ENCODE data around the gene PARD3B. TPM values are rescaled to one million over a fixed set of nuclear protein-coding genes. Genes with fewer than 3 reads are reported as not detected.
A peak's percentile ranks its signal among the peaks of the same experiment; 100 is the strongest.

PARD3B gene
- polyA plus RNA-seq, 4 donors: 35.7 to 40.4 (median 37.9) TPM

DNA sequence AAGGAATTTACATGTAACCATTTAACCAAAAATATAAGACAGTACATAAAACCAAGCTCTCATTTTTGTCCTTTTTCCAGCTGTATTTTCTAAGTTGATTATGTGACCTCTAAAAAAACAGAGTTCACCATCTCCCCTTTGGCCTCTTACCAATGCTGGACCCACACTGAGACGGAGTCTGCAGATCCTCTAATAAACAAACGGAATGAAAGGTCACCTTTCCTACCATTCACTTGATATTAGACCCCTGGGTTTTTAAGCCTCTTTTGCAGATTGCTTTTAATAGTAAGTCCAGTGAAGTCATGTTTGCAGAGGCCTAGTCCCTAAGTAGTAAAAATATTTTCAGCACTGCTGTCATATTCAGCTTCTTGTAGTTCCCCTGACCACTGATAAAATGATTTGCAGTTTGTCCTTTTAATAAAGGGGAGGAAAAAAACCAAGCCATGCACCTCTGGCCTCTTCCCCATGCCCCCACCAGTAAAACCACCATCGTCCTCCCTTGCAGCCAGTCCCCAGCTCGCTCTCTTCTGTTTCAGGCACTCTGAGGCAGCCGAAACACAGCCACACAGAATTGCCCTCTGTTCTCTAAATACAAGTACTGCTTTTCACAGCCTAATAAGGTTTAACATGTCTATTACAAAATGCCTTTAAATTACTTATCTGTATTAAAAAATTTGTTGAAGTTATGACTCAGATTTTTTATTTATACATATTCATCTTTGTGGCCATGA is 427.5 kb downstream of the PARD3B start:
- DNase-seq (ENCODE audit: low read depth in 4 of 4, low spot score in 3 of 4): no peak

DNA sequence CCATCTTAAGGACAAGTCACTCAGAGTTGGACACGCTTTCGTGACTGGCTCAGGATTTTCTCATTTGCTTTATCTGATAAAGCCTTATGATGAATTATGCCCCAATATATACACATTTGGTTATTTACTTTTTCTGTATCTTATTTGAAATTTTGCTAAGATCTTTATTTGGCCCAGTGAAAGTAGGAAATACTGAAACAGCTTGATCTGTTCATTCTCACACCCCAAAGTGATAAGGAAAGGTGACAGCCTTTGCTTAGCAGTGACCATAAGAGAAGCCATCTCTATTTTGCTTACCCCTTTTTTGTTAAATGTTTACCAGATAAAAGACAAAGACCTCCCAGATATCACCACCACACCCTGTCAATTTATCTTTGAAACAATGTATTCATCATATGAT is 428.3 kb downstream of the PARD3B start:
- no peak for DNase-seq (ENCODE audit: low read depth in 4 of 4, low spot score in 3 of 4)

DNA sequence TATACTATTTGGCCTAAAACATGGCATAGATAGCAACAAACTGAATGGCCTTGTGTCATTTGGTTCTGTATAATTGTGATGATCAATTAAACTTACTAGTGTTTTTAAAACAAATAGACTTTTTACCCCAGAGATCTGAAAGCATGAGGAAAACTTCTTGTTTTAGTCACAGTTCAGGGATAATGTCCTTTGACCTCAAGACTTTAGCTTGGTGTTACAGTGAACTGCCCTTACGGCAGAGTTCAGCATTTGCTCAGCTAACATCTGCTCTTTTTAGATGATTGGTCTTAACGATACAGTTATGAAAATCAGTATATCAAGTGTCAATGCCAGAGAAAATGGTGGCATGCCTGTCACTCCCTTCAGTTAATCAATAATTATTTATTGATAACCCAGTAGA is 429.2 kb downstream of the PARD3B start:
- no peak for DNase-seq (ENCODE audit: low read depth in 4 of 4, low spot score in 3 of 4)

DNA sequence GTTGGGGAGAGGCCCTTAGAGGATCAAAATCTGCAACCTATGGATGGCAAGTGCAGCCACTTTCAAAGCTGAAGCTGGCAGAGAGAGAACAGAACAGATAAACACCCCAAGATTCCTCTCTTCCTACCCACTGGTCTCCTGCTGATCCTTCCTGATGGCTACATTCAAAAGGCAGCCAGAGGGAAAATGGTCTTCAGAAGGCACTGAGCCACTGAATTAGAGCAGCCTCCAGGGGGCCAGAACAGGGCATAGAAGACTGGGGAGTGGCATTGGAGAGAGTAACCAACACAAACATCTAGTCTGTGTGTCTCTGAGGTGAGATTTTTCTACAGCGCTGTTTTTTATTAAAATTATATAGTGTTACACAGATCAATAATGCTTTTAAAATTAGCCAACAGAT is 432.6 kb downstream of the PARD3B start:
- no peak for DNase-seq (ENCODE audit: low read depth in 4 of 4, low spot score in 3 of 4)

DNA sequence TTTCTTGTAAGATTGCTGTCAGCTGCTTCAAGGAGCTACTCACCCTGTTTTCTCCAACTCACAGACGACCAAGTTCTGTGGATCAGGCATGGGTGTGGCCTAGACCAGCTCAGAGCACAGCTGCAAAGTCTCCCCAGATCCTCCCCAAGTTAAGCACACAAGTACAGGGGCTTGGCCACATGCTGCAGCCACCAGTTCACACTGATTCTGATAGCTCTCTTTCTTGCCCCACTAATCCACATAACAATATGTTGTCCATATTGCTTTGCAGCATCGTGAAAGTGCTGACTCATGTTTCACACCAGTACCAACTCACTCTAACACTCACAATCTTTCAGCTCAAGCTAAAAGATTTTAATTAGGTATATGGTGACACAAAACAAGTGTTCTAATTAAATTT is 437.0 kb downstream of the PARD3B start:
- DNase-seq (ENCODE audit: low read depth in 4 of 4, low spot score in 3 of 4): no peak

DNA sequence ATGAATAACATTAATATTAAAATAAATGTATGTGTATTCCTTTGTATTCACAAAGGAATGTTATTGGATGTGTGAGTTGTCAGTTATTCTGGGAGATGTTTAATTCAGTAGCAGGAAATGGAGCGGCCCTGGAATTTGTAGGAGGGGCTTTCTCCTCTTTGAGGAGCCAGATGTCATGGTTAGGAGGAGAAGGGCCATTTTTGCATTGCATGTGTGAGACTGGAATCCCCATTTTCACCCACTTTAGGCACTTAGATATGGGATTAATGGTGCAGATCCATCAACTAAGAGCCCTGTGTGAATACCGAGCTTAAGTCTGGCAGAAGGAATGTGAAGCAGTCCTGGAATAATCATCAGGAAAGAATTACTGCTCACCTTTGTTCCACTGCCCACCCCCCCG is 439.2 kb downstream of the PARD3B start:
- peak in 1 of 4 donors; percentile 24 for DNase-seq (ENCODE audit: low read depth in 4 of 4, low spot score in 3 of 4)

DNA sequence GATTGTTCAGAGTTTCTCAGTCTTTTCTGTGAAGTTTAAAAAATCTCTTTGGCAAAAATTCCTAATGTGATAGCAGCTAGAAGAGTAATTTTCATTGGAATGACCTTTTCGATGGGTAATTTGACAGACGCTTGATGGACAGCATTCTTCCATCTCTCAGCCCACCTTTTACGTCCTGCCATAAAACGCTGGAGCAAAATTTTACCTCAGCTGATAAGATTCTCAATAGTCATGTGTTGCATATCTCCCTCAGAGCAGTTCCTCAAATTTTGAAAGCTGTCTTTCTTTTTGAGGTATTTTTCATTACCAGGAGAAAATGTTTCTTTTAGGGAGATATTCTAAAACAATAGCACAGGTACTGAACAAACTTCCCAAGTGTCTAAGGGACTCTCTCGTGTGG is 441.4 kb downstream of the PARD3B start:
- no peak for DNase-seq (ENCODE audit: low read depth in 4 of 4, low spot score in 3 of 4)

DNA sequence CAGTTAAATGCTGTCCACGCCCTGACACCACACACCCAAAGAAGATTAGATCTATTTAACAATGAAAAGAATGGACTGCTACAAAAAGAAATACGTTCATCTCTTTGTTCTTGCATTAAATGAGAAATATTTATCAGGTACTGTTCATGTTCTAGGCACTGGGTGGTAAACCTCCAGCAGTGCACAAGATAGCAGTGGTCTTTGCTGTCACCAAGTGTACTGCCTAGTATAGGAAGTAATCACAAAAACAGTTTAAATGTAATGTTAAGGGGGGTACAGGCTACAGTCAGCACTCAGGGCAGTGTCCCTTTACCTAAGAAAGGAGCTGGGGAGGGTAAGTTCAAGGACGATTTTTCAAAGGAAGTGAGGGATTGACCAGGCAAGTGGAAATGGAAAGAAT is 443.6 kb downstream of the PARD3B start:
- DNase-seq (ENCODE audit: low read depth in 4 of 4, low spot score in 3 of 4): no peak

DNA sequence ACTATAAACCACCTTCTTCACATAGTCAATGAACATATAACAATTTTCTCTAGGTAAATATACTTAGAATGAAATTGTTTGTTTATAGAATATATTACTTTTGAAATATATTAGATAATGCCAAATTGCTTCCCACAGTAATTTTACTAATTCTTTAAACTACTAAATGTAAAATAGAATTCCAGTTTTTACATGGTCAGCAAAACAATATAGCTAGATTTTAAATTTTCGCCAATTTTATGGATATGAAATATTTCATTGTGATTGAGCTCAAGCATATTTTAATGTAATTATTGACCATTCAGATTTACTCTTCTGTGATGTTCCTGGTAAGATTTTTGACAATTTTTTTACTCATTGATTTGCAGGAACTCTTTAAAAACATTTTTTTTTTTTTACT is 444.6 kb downstream of the PARD3B start:
- no peak for DNase-seq (ENCODE audit: low read depth in 4 of 4, low spot score in 3 of 4)

DNA sequence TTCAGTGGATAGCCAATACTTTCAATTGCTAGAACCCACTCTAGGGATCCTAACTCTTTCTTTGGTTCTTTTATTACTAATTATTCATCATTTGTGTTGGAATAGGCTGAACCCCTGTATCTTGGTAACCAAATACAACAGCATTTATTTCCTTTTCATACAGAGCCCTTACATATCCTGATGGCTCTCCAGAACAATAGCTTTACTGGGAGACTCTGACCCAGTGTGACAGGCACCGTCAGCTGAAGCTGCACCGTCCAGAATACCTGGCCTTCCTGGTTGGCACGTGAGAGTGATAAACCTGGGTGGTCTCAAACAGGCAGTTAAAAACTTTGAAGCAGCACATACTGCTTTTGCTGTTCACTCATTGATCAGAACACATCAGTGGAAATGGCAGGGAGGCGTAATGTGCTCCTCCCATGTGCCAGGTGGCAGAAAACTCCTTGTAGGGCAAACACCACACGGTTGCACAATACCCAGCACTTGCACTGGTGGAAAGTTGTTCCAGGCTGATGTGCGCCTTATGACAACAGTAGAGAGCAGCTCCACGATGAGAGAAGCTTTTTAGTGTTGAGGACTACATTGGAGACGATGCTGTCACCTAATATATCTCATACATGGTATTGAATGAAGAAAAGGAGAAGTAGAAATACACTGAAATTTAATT is 456.2 kb downstream of the PARD3B start:
- DNase-seq (ENCODE audit: low read depth in 4 of 4, low spot score in 3 of 4): no peak

DNA sequence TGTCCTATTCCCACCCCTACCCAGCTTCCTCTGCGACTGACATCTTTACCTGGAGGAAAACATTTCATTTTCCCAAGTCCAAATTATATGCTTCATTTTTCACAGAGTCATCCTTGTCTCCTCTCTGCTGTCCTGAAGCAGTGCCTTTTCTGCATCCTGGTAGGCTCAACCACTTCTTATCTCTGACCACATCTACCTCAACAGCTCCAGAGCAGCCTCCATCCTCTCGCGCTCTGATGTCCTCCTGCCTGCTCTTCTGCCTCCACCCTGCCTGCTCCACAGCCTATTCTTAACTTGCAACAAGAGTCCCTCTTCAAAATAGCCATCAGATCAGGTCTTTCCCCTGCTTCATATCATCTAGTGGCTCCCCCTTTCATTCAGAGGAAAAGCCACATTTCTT is 457.1 kb downstream of the PARD3B start:
- no peak for DNase-seq (ENCODE audit: low read depth in 4 of 4, low spot score in 3 of 4)

DNA sequence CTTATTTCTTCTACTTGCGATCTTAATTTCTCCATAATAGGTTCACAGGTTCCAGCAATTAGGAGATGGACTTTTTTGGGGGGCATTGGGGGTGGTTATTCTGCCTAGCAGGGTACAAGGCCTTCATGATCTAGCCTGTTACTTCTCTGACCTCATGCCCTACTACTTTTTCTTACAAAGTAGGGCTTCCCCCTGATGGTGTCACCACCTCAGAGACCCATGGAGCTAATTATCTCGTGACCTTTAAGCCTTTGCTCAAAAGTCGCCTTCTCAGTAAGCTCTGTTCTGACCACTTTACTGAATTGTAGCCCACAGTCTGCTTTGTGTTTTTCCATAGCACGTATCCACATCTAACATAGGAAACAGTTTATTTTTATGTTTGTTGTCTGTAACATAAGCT is 458.0 kb downstream of the PARD3B start:
- DNase-seq (ENCODE audit: low read depth in 4 of 4, low spot score in 3 of 4): no peak

DNA sequence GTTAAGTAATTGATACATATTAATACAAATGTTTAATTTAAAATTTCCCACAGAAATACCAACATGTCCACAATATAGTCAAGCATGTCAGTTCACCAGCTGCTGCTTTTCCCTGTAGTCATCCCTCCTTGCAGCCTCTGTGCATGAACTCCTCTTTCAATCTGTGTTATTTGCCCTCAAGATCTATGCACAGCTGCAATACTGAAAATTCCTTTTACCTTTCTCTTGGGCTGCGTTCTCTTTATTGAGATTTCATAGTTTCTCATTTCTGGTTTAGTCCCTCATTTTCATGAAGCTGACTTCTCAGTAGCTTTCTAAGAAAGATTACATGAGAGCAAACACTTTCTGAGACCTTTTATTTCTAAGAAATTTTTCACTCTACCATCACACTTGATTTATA is 464.9 kb downstream of the PARD3B start:
- DNase-seq (ENCODE audit: low read depth in 4 of 4, low spot score in 3 of 4): no peak

DNA sequence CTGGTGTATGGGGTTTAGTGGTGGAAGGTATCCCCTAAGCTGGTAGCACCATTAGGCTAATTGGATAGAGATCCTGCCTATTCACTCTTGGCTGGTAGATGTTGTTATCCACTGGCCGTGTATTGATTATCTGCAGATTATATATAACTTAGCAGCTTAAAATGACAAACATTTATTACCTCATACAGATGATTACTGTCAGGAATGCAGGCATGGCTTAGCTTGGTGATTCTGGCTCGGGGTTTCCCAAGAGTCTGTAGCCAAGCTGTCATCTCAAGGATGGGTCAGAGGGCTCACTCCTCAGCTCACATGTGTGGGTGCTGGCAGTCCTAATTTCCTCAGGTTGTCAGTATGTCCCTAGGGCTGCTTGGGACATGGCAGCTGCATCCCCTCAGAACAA is 465.8 kb downstream of the PARD3B start:
- DNase-seq (ENCODE audit: low read depth in 4 of 4, low spot score in 3 of 4): no peak

DNA sequence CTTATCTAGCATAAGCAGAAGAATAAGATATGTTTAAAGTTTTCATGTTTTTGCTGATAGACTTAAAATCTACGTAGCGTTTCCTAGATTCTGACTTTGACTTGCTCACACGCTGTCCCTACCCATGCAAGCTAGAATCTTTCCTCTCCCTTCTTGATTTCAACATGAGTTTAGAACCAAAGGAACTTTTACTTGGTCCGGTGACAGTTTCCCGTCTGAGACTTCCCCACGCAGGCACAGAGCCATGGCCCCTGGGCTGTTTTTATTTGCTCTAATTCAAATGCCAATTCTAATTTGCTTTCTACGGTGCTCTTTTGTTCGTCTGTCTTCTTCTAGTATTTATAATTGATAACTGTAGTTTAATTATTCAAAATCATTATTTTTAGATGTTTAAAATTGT is 467.7 kb downstream of the PARD3B start:
- DNase-seq (ENCODE audit: low read depth in 4 of 4, low spot score in 3 of 4): no peak

DNA sequence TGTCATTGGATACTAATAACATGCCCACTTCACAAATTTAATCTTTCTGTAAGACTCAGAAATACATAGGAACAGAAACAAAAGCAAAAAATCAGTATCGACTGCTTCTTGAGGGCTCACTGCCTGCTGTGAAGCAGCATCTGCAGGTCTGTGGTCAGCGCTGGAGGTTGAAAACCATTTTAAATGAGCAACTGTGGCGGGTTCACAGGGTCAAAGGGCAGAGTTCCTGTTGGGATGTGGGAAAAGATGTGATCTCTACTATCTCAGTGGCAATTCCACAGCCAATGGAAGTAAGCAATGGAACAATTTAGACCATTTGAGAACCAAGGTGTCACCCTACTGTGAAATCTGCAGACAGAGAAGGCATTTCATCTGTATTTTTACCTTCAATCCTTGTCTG is 468.3 kb downstream of the PARD3B start:
- no peak for DNase-seq (ENCODE audit: low read depth in 4 of 4, low spot score in 3 of 4)

DNA sequence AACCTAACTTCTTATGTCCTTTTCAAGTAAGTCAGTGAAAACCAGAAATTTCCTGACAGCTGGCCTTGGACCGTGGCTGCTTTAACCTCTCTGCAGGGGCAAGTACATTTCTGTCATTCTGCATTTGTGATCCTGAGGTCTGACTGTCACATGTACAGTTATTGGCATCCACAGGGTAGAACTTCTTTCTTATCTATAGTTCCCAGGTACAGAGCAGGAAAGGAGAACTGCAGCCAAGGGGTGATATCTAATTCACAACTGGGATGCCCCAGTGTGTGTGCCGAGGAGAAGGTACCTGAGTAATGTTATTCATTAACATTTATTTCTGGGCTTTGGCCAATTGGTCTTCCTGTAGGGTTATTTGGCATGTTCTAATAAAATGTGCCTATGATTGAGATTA is 468.9 kb downstream of the PARD3B start:
- DNase-seq (ENCODE audit: low read depth in 4 of 4, low spot score in 3 of 4): no peak

DNA sequence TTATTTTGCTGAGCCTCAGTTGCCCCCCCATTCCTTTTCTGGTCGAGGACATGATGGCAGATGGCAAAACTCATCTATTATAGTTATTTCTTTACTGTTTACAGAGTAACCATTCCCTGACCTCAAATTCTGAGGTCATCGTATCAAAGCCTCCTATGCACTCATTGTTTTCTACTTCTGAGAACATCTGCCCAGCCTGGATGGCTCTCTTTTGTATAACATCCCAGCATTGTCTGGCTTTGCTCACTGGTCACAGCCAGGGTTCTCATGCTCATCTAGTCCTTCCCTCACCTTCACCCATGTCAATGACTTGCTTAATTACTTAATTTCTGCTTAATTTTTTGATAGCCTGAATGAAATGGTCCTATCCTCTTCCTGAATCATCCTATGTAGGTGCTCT is 472.1 kb downstream of the PARD3B start:
- no peak for DNase-seq (ENCODE audit: low read depth in 4 of 4, low spot score in 3 of 4)

DNA sequence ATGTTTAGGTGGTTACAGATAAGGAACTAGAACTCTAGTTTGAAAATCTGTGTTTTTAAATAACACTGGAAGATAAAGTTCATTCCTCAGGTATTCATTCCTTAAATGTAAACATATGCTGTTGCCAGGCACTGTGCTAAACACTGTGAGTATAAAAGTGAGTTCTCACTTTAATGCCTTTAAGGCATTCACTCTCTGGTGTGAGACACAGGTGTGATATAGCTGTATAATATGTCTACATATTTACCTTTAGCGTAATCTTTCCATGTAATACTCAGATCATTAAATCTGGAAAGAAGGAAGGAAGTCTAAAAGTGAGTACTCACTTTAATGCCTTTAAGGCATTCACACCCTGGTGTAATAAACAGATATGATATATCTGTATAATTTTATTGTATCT is 472.6 kb downstream of the PARD3B start:
- no peak for DNase-seq (ENCODE audit: low read depth in 4 of 4, low spot score in 3 of 4)

DNA sequence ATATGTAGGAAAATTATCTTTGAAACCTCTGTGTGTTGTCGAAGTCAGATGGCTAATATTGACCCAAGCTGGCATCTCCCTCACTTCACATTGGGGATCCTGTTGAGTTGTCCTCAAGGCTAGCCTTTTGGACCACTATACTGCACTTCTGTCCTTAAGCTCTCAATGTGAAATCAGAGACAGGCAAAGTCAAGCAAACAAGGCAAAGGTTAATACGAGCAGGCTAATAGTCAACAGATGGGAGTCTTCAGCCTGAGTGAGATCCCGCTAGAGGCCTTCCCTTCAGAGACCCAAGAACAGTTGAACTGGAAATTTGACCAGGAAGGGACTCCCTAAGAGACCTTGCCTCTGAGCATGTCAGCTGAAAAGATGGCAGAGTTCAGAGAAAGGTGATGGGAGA is 475.4 kb downstream of the PARD3B start:
- no peak for DNase-seq (ENCODE audit: low read depth in 4 of 4, low spot score in 3 of 4)

DNA sequence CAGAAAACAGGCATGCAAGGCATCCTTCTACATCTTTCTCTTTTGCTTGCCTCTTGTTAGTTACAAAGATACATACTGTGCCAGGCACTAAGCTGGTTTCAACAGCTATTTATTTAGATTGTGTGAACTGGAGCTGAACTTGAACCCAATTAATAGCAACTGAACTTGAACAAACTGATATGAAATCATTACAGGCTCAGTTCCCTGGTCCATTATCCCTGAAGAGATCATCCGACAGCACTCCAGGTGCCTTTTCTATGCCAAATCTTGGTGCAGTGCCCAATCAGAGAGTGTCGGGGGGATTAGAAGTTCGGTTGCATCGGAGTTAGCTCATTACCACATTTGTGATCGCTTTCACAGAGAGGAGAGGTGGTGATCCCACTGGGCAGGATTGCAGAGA is 477.6 kb downstream of the PARD3B start:
- no peak for DNase-seq (ENCODE audit: low read depth in 4 of 4, low spot score in 3 of 4)

DNA sequence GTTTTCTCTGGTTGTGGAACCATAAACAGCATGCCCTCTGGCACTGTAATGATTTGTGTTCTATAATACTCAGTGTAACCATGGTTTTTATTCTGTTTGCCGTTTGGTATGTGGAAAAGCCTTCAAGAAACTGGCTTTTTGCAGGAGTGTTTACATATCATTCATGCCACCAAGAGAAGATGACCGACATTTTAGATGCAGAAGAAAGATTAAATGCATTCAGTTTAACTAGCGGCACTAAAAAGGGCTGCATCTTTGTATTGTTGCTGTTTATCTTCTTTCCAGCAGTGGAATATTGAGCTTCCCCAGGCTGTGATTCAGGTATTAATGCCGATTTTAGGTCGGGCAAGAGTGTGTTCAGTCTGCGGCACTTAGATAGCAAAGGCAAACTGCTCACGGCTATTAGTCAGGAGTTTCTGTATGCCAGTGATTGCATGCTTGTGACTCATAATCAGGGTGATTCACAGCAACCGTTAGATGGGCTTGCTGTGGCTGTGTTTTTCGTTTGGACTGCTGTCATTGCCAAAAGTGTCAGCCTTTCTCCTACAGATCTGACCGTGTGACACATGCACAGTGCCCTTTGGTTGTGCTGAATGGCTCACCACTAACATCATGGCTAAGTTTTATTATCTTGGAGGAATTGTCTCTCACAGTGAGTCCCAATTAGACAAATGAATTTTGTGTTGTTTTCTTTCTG is 479.7 kb downstream of the PARD3B start:
- DNase-seq (ENCODE audit: low read depth in 4 of 4, low spot score in 3 of 4): no peak
